Pancreas (tissue), 10 donors: Measurements from ENCODE around the gene LAMA1. TPM values are rescaled to one million over a fixed set of nuclear protein-coding genes. Genes with fewer than 3 reads are reported as not detected.
A peak's percentile ranks its signal among the peaks of the same experiment; 100 is the strongest.

Source experiments
- ATAC-seq, 4 donors: fragments of 200-7000 bp; cut with Tn5 transposase; one replicate each; pipeline versions ENCODE4 v1.8.0 to v1.9.1; 2020; ENCODE audit warnings: mild to moderate bottlenecking in 4 of 4, moderate library complexity in 4 of 4
- DNase-seq, 6 donors: peaks; one replicate each; pipeline ENCODE4 v3.0.0-alpha.2; 2020
- FAIRE-seq: peaks from 2 replicates; lab custom pipeline; 2012; peaks lifted over from hg19 to GRCh38; lab: Jason Lieb, UNC
- H3K27ac ChIP-seq, 4 donors: fragments of 200-600 bp; sonication (generic); 1 replicate in 3 of 4; 2 replicates in 1 of 4; pipeline versions ENCODE4 v1.5.0 to v1.8.0; 2020
- H3K27me3 ChIP-seq, 4 donors: fragments of 200-600 bp; one replicate each; pipeline ENCODE4 v1.8.0; 2021
- H3K36me3 ChIP-seq, 3 donors: fragments of 200-600 bp; sonication (generic) in 1 of 3; one replicate each; pipeline versions ENCODE4 v1.5.0 to v1.8.0; 2020 to 2021
- H3K4me1 ChIP-seq, 3 donors: fragments of 200-600 bp; one replicate each; pipeline ENCODE4 v1.8.0; 2021
- H3K4me3 ChIP-seq, 4 donors: fragments of 200-600 bp; sonication (generic) in 2 of 4; one replicate each; pipeline versions ENCODE4 v1.5.0 to v1.8.0; 2020 to 2021
- H3K9me3 ChIP-seq, 4 donors: fragments of 200-600 bp; one replicate each; pipeline ENCODE4 v1.8.0; 2021
- CTCF ChIP-seq, 4 donors: fragments of 200-600 bp; sonication (generic) in 3 of 4; IDR thresholded peaks; one replicate each; pipeline versions ENCODE4 v1.5.0 to v1.8.0; 2021; ENCODE audit warnings: antibody characterized with exemption in 4 of 4
- WGBS, 2 donors: extraction: QIAGEN DNeasy Blood & Tissue Kit; methylation state at CpG; one replicate each; pipeline ENCODE4 v1.1.7; 2013; 5-methylcytosine and 5-hydroxymethylcytosine counted together
- intact Hi-C, 3 donors: fragments of 100-400 bp; cut with DNase I; formaldehyde crosslinking; loops; one replicate each; pipeline versions ENCODE4 v1.11.1 to v1.14.2; 2022
- polyA plus RNA-seq, 2 donors: library from polyadenylated mRNA; stranded (reverse); fragments of 200-250 nt; gene quantifications; one replicate each; pipeline ENCODE4 v1.2.3, GENCODE V29; 2013
- total RNA-seq, 6 donors: library from RNA; stranded (reverse); fragmentation: NEBNext Ultra II Directional in 4 of 6; extraction: Animal tissue kit (Norgen Biotek cat#: 25700) in 4 of 6; gene quantifications; one replicate each; pipeline versions ENCODE4 v1.2.1 to v1.2.4, GENCODE V29; 2021 to 2023
- donor health status: healthy with polysubstance abuse.
- donor health status: DM: no; HTN: no; CAD: no; lungs with moderate emphysema.
- donor health status: DM: no; HTN: no; CAD: no.
- donor health status: control.
- donor health status: control.
- donor health status: Bipolar disorder and iron deficiency.
- donor health status: DM: yes; HTN: yes; CAD: no.
- donor health status: DM: no; HTN: no; CAD: no.
- donor health status: DM: no; HTN: no; CAD: no.
- donor health status: DM: yes; HTN: yes; CAD: no.

LAMA1 gene
- total and polyA plus RNA-seq, 8 donors = 0.39 to 3.1 (median 1.0) TPM

GRCh38 chr18:7023063-7023580 is 94.5 kb downstream of the LAMA1 start:
- intact Hi-C loops = loop anchor here in 1 of 3 donors (5.0 kb wide), 1 partner anchor 106 kb away; no protein-coding TSS in a partner anchor
- ATAC-seq (peak in 1 of 4 donors; percentile 4), FAIRE-seq (no peak), DNase-seq (no peak)
- Histone ChIP-seq H3K9me3 (no peaks in the 10 kb centered on the region), H3K27ac (no peak overlapping the region), H3K36me3 (no peaks in the 10 kb centered on the region), H3K4me1 (peaks cover 0 to 3% (median 0%) of the 10 kb centered on the region in 3 donors), H3K27me3 (no peaks in the 10 kb centered on the region), H3K4me3 (no peak overlapping the region)
- TF ChIP-seq CTCF (IDR thresholded peaks at IDR 0.05) = no peak
- 88 to 90% methylated on average over 19 of the region's 19 CpGs for WGBS, 2 donors

GRCh38 chr18:7021994-7022840 is 95.4 kb downstream of the LAMA1 start:
- FAIRE-seq = no peak
- peak in 4 of 6 donors; percentile 68 to 84 (median 77) for DNase-seq
- H3K4me3 ChIP-seq = peak overlapping the region in 1 of 4 donors; percentile 27
- H3K4me1 ChIP-seq = peaks cover 0 to 3% (median 0%) of the 10 kb centered on the region in 3 donors
- H3K27me3 ChIP-seq = no peaks in the 10 kb centered on the region
- H3K9me3 ChIP-seq = no peaks in the 10 kb centered on the region
- peak; percentile 89 to 99 (median 98) for ATAC-seq
- peak overlapping the region in 1 of 4 donors; percentile 41 for H3K27ac ChIP-seq
- intact Hi-C loops = loop anchor here in 1 of 3 donors (5.0 kb wide), 1 partner anchor 105 kb away; no protein-coding TSS in a partner anchor
- TF ChIP-seq CTCF (IDR thresholded peaks at IDR 0.05) = peak in 3 of 4 donors; percentile 38 to 70 (median 45)
- H3K36me3 ChIP-seq = no peaks in the 10 kb centered on the region
- 27 to 32% methylated on average over 16 of the region's 16 CpGs for WGBS, 2 donors

GRCh38 chr18:7020995-7021777 is 96.4 kb downstream of the LAMA1 start:
- H3K27ac ChIP-seq = no peak overlapping the region
- WGBS, 2 donors = 91 to 98% methylated on average over 13 of the region's 13 CpGs
- H3K9me3 ChIP-seq = no peaks in the 10 kb centered on the region
- no peaks in the 10 kb centered on the region for H3K36me3 ChIP-seq
- DNase-seq = no peak
- no peak overlapping the region for H3K4me3 ChIP-seq
- TF ChIP-seq CTCF (IDR thresholded peaks at IDR 0.05) = no peak
- no peak for ATAC-seq
- intact Hi-C loops = loop anchor here in 1 of 3 donors (5.0 kb wide), 1 partner anchor 104 kb away; no protein-coding TSS in a partner anchor
- H3K4me1 ChIP-seq = peaks cover 0 to 3% (median 0%) of the 10 kb centered on the region in 3 donors
- no peak for FAIRE-seq
- H3K27me3 ChIP-seq = no peaks in the 10 kb centered on the region

- intact Hi-C loops = no loop called here
- no peak for FAIRE-seq
These were observed 100.6 kb downstream of the LAMA1 start for GRCh38 chr18:7017013-7017412.

More at GRCh38 chr18:7017013-7017412, 100.6 kb downstream of the LAMA1 start:
- ATAC-seq = no peak
- H3K4me3 ChIP-seq = no peak overlapping the region
- TF ChIP-seq CTCF (IDR thresholded peaks at IDR 0.05) = no peak
- no peaks in the 10 kb centered on the region for H3K27me3 ChIP-seq
- H3K9me3 ChIP-seq = no peaks in the 10 kb centered on the region
- no peaks in the 10 kb centered on the region for H3K36me3 ChIP-seq
- H3K4me1 ChIP-seq = no peaks in the 10 kb centered on the region
- no peak for DNase-seq
- WGBS, 2 donors = 77 to 90% methylated on average over 5 of the region's 5 CpGs
- H3K27ac ChIP-seq = no peak overlapping the region
